HFFc6 (cell line): ENCODE data around the gene GAPVD1. TPM values are rescaled to one million over a fixed set of nuclear protein-coding genes. Genes with fewer than 3 reads are reported as not detected.

Experiments
- DNase-seq: peaks from one replicate; pipeline ENCODE4 v3.0.0-alpha.2; 2018
- H3K27ac Mint-ChIP-seq: 2 replicates; pipeline ENCODE4 v1.8.0; 2020; ENCODE audit warnings: mild to moderate bottlenecking, mixed read lengths
- H3K27me3 Mint-ChIP-seq: 2 replicates; pipeline ENCODE4 v1.8.0; 2021; ENCODE audit warnings: mild to moderate bottlenecking, moderate library complexity, mixed read lengths; ENCODE audit not compliant: insufficient read depth
- H3K36me3 Mint-ChIP-seq: 2 replicates; pipeline ENCODE4 v1.8.0; 2021; ENCODE audit warnings: low read depth, mixed read lengths
- H3K4me1 Mint-ChIP-seq: 2 replicates; pipeline ENCODE4 v1.8.0; 2020; ENCODE audit warnings: low read depth, mixed read lengths
- H3K4me3 Mint-ChIP-seq: 2 replicates; pipeline ENCODE4 v1.8.0; 2020; ENCODE audit warnings: mild to moderate bottlenecking, moderate library complexity, mixed read lengths
- H3K9me3 Mint-ChIP-seq: 2 replicates; pipeline ENCODE4 v1.8.0; 2020; ENCODE audit warnings: mild to moderate bottlenecking, mixed read lengths
- CTCF ChIP-seq: fragments of 200-600 bp; sonication (generic); IDR thresholded peaks from 2 replicates; pipeline ENCODE4 v1.5.0; 2021; ENCODE audit warnings: antibody characterized with exemption, mild to moderate bottlenecking
- total RNA-seq, 6 experiments: library from RNA; stranded (reverse); fragmentation: NEBNext Ultra II Directional; extraction: Animal tissue kit (Norgen Biotek cat#: 25700); gene quantifications; 2 replicates in 1 of 6; 3 replicates in 5 of 6; pipeline ENCODE4 v1.2.3, GENCODE V29; 2021

The GAPVD1 gene
- total RNA-seq, 6 experiments from 2014 or later: 27.7 to 37.7 (median 34.5) TPM

DNA sequence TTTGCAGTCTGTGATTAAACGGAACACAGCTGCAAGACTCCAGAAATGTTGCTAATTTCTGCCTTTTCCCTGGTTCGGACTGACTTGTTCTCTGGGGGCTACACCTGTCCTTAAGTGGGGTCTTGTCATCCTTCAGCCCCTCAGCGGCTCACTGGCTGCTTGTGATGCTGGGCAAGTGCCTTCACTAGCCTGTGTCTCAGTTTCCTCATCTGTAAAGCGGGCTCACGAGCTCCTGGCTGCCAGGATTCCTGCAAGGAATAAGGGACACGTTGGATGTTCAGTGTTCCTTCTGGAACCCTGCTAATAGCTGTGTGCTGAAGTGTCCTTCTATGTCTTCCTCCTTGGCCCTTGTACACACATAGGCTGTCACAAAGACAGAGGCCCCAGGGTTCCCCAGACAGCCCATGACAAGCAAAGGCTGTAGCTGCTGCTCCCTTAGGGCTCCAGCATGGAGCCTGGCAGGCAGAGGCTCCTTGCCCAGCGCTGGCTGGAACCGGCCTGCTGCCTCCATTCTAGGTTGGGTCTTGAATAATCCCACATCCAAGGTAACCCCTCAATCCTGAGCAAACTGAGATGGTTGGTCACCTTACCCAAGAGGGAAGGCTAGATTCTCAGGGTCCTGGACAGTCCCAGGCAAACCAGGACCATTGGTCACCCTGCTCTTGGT lies 116.1 kb downstream of the GAPVD1 start:
- Mint-ChIP-seq H3K9me3 (no peaks in the 10 kb centered on the region), H3K27me3 (no peaks in the 10 kb centered on the region; the same call in 1 of the 2 replicates), H3K4me3 (no peak overlapping the region), H3K27ac (no peak overlapping the region), H3K4me1 (peaks cover 20% of the 10 kb centered on the region), H3K36me3 (no peaks in the 10 kb centered on the region)
- no peak for DNase-seq
- TF ChIP-seq CTCF: no peak

GRCh38 chr9:125378778-125379177 lies 117.2 kb downstream of the GAPVD1 start:
- Mint-ChIP-seq H3K36me3 (no peaks in the 10 kb centered on the region), H3K4me1 (peaks cover 20% of the 10 kb centered on the region), H3K9me3 (no peaks in the 10 kb centered on the region), H3K27ac (no peak overlapping the region), H3K4me3 (no peak overlapping the region), H3K27me3 (no peaks in the 10 kb centered on the region; the same call in 1 of the 2 replicates)
- DNase-seq: no peak
- TF ChIP-seq CTCF: no peak

- Mint-ChIP-seq H3K9me3 (no peaks in the 10 kb centered on the region), H3K36me3 (no peaks in the 10 kb centered on the region), H3K27me3 (no peaks in the 10 kb centered on the region; the same call in 1 of the 2 replicates), H3K4me1 (peaks cover 18% of the 10 kb centered on the region), H3K27ac (no peak overlapping the region), H3K4me3 (no peak overlapping the region)
- TF ChIP-seq CTCF: no peak
- DNase-seq: no peak
Measured at GRCh38 chr9:125379208-125379607, 117.6 kb downstream of the GAPVD1 start.

- TF ChIP-seq CTCF: no peak
- H3K9me3 Mint-ChIP-seq: no peaks in the 10 kb centered on the region
- no peaks in the 10 kb centered on the region; the same call in 1 of the 2 replicates for H3K27me3 Mint-ChIP-seq
- no peak overlapping the region for H3K27ac Mint-ChIP-seq
- DNase-seq: no peak
- peaks cover 9% of the 10 kb centered on the region; the same call in 1 of the 2 replicates for H3K4me1 Mint-ChIP-seq
- H3K4me3 Mint-ChIP-seq: no peak overlapping the region
- no peaks in the 10 kb centered on the region for H3K36me3 Mint-ChIP-seq
Measured at GRCh38 chr9:125380406-125380805, 118.8 kb downstream of the GAPVD1 start.

DNA sequence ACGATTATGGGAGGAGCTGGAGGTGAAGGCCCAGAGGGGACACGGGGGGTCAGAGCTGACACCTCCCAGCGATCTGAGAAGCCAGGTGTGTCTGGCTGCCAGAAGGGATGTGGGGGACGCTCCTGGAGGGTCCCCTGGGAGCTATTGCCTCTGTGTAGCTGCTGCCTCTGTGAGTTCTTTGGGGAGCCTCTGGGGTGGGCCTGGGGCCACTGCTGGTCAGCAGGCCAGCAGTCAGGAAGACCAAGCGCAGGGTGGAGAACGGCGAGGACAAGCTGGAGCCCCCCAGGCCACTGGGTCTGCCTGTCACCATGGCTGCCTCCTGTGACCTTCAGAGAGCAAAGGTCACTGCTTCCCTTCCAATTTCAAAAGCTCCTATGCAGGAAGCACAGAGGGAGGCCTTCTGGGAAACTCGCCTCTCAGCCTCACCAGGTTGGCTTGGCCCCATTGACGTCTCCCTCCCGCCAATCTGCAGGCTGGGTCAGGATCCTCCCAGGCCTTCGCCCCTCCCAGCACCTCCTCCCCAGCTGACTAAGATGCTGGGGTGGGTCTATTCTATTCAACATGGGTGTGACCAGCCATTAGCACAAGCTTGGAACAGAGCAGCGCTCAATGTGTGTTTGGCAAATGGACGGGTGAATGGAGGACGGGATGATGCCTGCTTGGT lies 126.4 kb downstream of the GAPVD1 start:
- DNase-seq: no peak
- TF ChIP-seq CTCF: no peak
- Mint-ChIP-seq H3K27me3 (peaks cover 9% of the 10 kb centered on the region), H3K27ac (no peak overlapping the region), H3K36me3 (no peaks in the 10 kb centered on the region), H3K4me1 (peaks cover 10% of the 10 kb centered on the region; the same call in 1 of the 2 replicates), H3K9me3 (no peaks in the 10 kb centered on the region), H3K4me3 (no peak overlapping the region)
